ENCODE data around the gene OPHN1.
A peak's percentile ranks its signal among the peaks of the same experiment; 100 is the strongest.

The OPHN1 gene

GRCh38 chrX:68234171-68234910 lies 199.0 kb downstream of the OPHN1 start:
- no peak for DNase-seq

GRCh38 chrX:68232206-68232605 lies 201.1 kb downstream of the OPHN1 start:
- no peak for DNase-seq

GRCh38 chrX:68209008-68209407 lies 224.3 kb downstream of the OPHN1 start:
- DNase-seq: no peak

GRCh38 chrX:68204521-68205038 lies 228.7 kb downstream of the OPHN1 start:
- DNase-seq: no peak

- no peak for DNase-seq
Measured at GRCh38 chrX:68203646-68204045, 229.6 kb downstream of the OPHN1 start.

- DNase-seq: no peak
Measured at GRCh38 chrX:68203211-68203610, 230.1 kb downstream of the OPHN1 start.

- DNase-seq: no peak
Measured at GRCh38 chrX:68199062-68199848, 234.0 kb downstream of the OPHN1 start.

- DNase-seq: peak; percentile 66
Measured at GRCh38 chrX:68196939-68197791, 236.1 kb downstream of the OPHN1 start.

- DNase-seq: no peak
Measured at GRCh38 chrX:68195561-68195960, 237.7 kb downstream of the OPHN1 start.

- no peak for DNase-seq
Measured at GRCh38 chrX:68193786-68194185, 239.5 kb downstream of the OPHN1 start.

GRCh38 chrX:68193234-68193633 lies 240.1 kb downstream of the OPHN1 start:
- no peak for DNase-seq

GRCh38 chrX:68190799-68191198 lies 242.5 kb downstream of the OPHN1 start:
- no peak for DNase-seq

- peak; percentile 65 for DNase-seq
Measured at GRCh38 chrX:68186552-68187262, 246.6 kb downstream of the OPHN1 start.

- no peak for DNase-seq
Measured at GRCh38 chrX:68185161-68185560, 248.1 kb downstream of the OPHN1 start.

- DNase-seq: peak; percentile 73
Measured at GRCh38 chrX:68183612-68184214, 249.6 kb downstream of the OPHN1 start.

GRCh38 chrX:68180579-68180978 lies 252.7 kb downstream of the OPHN1 start:
- peak; percentile 44 for DNase-seq

GRCh38 chrX:68179355-68179754 lies 253.9 kb downstream of the OPHN1 start:
- DNase-seq: no peak

GRCh38 chrX:68177542-68177941 lies 255.8 kb downstream of the OPHN1 start:
- DNase-seq: no peak

- no peak for DNase-seq
Measured at GRCh38 chrX:68175562-68175961, 257.7 kb downstream of the OPHN1 start.

- peak; percentile 68 for DNase-seq
Measured at GRCh38 chrX:68163441-68163840, 269.9 kb downstream of the OPHN1 start.

- DNase-seq: peak; percentile 14
Measured at GRCh38 chrX:68147848-68148247, 285.4 kb downstream of the OPHN1 start.

- peak; percentile 66 for DNase-seq
Measured at GRCh38 chrX:68146054-68146453, 287.2 kb downstream of the OPHN1 start.
